GM23338 (cell line): Measurements from ENCODE around the gene ZNF76. TPM values are rescaled to one million over a fixed set of nuclear protein-coding genes. Genes with fewer than 3 reads are reported as not detected.

ENCODE experiments used
- ATAC-seq: fragments of 200-7000 bp; cut with Tn5 transposase; 3 replicates; pipeline ENCODE4 v1.9.1; 2020
- DNase-seq: peaks from one replicate; pipeline ENCODE4 v3.0.0-alpha.2; 2015; ENCODE audit warnings: low spot score
- H2AFZ ChIP-seq: fragments of 200-600 bp; sonication (generic); 2 replicates; pipeline ENCODE4 v1.8.0; 2016; ENCODE audit warnings: antibody characterized with exemption, mild to moderate bottlenecking, moderate library complexity
- H3F3A ChIP-seq: fragments of 200-600 bp; sonication (generic); replicated peaks from 2 replicates; pipeline ENCODE4 v1.8.0; 2017; ENCODE audit warnings: antibody characterized with exemption, mixed run types, low read depth
- H3K27ac ChIP-seq: fragments of 200-600 bp; sonication (generic); 2 replicates; pipeline ENCODE4 v1.6.1; 2016; ENCODE audit warnings: low read depth
- H3K27me3 ChIP-seq: fragments of 200-600 bp; sonication (generic); 2 replicates; pipeline ENCODE4 v1.8.0; 2016; ENCODE audit warnings: mild to moderate bottlenecking, mixed run types, moderate library complexity; ENCODE audit not compliant: insufficient read depth
- H3K36me3 ChIP-seq: fragments of 200-600 bp; sonication (generic); 2 replicates; pipeline ENCODE4 v1.8.0; 2016; ENCODE audit warnings: mild to moderate bottlenecking; ENCODE audit not compliant: insufficient read depth
- H3K4me1 ChIP-seq: fragments of 200-600 bp; sonication (generic); 2 replicates; pipeline ENCODE4 v1.8.0; 2016; ENCODE audit warnings: mild to moderate bottlenecking, moderate library complexity; ENCODE audit not compliant: insufficient read depth
- H3K4me2 ChIP-seq: fragments of 200-600 bp; sonication (generic); 2 replicates; pipeline ENCODE4 v1.7.1; 2017; ENCODE audit warnings: mixed run types
- H3K4me3 ChIP-seq: fragments of 200-600 bp; sonication (generic); 2 replicates; pipeline ENCODE4 v1.6.1; 2016; ENCODE audit warnings: mixed run types
- H3K79me2 ChIP-seq: fragments of 200-600 bp; sonication (generic); replicated peaks from 2 replicates; pipeline ENCODE4 v1.8.0; 2017; ENCODE audit warnings: mild to moderate bottlenecking; ENCODE audit not compliant: insufficient read depth
- H3K9me2 ChIP-seq: fragments of 200-600 bp; sonication (generic); 2 replicates; pipeline ENCODE4 v1.8.0; 2017; ENCODE audit not compliant: insufficient read depth
- H4K20me1 ChIP-seq: fragments of 200-600 bp; sonication (generic); replicated peaks from 2 replicates; pipeline ENCODE4 v1.8.0; 2017; ENCODE audit warnings: mild to moderate bottlenecking; ENCODE audit not compliant: insufficient read depth
- H3K27ac Mint-ChIP-seq: 2 replicates; pipeline ENCODE4 v1.8.0; 2020; ENCODE audit warnings: inconsistent platforms, mild to moderate bottlenecking, moderate library complexity, mixed read lengths
- H3K27me3 Mint-ChIP-seq: 3 replicates; pipeline ENCODE4 v1.8.0; 2022; ENCODE audit warnings: low read depth, mild to moderate bottlenecking, moderate library complexity, mixed read lengths, inconsistent platforms; ENCODE audit not compliant: insufficient read depth, poor library complexity
- H3K36me3 Mint-ChIP-seq: 3 replicates; pipeline ENCODE4 v1.8.0; 2021; ENCODE audit warnings: low read depth, mild to moderate bottlenecking, inconsistent platforms, moderate library complexity, mixed read lengths
- H3K4me1 Mint-ChIP-seq: 3 replicates; pipeline ENCODE4 v1.8.0; 2020; ENCODE audit warnings: mild to moderate bottlenecking, inconsistent platforms, mixed read lengths
- H3K4me3 Mint-ChIP-seq: 3 replicates; pipeline ENCODE4 v1.8.0; 2021; ENCODE audit warnings: moderate library complexity, mild to moderate bottlenecking, inconsistent platforms, mixed read lengths
- H3K9me3 Mint-ChIP-seq: 3 replicates; pipeline ENCODE4 v1.8.0; 2020; ENCODE audit warnings: moderate library complexity, mild to moderate bottlenecking, inconsistent platforms, mixed read lengths
- CREB1 ChIP-seq: fragments of 250-450 bp; sonication (Bioruptor Pico); IDR thresholded peaks from 2 replicates; pipeline ENCODE4 v1.5.0; 2020; ENCODE audit warnings: low read depth, mild to moderate bottlenecking, moderate library complexity
- EZH2 ChIP-seq: fragments of 200-600 bp; sonication (generic); IDR thresholded peaks from one replicate; pipeline ENCODE4 v1.8.0; 2017; ENCODE audit warnings: antibody characterized with exemption, mild to moderate bottlenecking, low read depth; ENCODE audit not compliant: unreplicated experiment
- EZH2phosphoT487 ChIP-seq: fragments of 200-600 bp; sonication (generic); IDR thresholded peaks from one replicate; pipeline ENCODE4 v1.8.1; 2018; ENCODE audit warnings: antibody characterized with exemption; ENCODE audit not compliant: unreplicated experiment
- JUNB ChIP-seq: IDR thresholded peaks from one replicate; pipeline ENCODE4 v1.6.1; 2016; ENCODE audit warnings: antibody characterized with exemption; ENCODE audit not compliant: unreplicated experiment
- NANOG ChIP-seq: IDR thresholded peaks from 2 replicates; pipeline ENCODE4 v1.6.1; 2016; ENCODE audit warnings: antibody characterized with exemption, borderline replicate concordance
- POLR2AphosphoS5 ChIP-seq: IDR thresholded peaks from 2 replicates; pipeline ENCODE4 v1.6.1; 2016; ENCODE audit warnings: antibody characterized with exemption, low read depth
- STAT1 ChIP-seq: IDR thresholded peaks from one replicate; pipeline ENCODE4 v1.6.1; 2016; ENCODE audit warnings: antibody characterized with exemption; ENCODE audit not compliant: unreplicated experiment
- ZNF114 ChIP-seq: fragments of 250-450 bp; sonication (Bioruptor Pico); IDR thresholded peaks from 2 replicates; pipeline ENCODE4 v1.5.0; 2020; ENCODE audit warnings: mild to moderate bottlenecking, moderate library complexity
- ZNF331 ChIP-seq: fragments of 250-450 bp; sonication (Bioruptor Pico); IDR thresholded peaks from 2 replicates; pipeline ENCODE4 v1.5.0; 2020; ENCODE audit warnings: low read depth, mild to moderate bottlenecking, moderate library complexity
- polyA plus RNA-seq: library from polyadenylated mRNA; unstranded; fragments of >200 nt; fragmentation: Nextera tagmentation; extraction: Ambion mirVana; gene quantifications from 2 replicates; pipeline ENCODE4 v1.2.1, GENCODE V29; 2016
- total RNA-seq: library from RNA; depleted of rRNA; stranded (reverse); fragments of >200 nt; shearing (Covaris generic); gene quantifications from 2 replicates; pipeline ENCODE4 v1.2.3, GENCODE V29; 2014
- TF ChIP-seq, protein P1 (sequence below): IDR thresholded peaks from 2 replicates; pipeline ENCODE4 v1.6.1; 2016; ENCODE audit warnings: antibody characterized with exemption
- TF ChIP-seq, protein P2 (sequence below): IDR thresholded peaks from one replicate; pipeline ENCODE4 v1.6.1; 2018; ENCODE audit warnings: antibody characterized with exemption; ENCODE audit not compliant: unreplicated experiment
- TF ChIP-seq, protein P3 (sequence below), 2 experiments: fragments of 200-600 bp in 1 of 2; sonication (generic) in 1 of 2; conservative IDR thresholded peaks; 2 replicates each; pipeline versions ENCODE4 v1.5.1 to v1.6.1; 2016 to 2017; ENCODE audit warnings: antibody characterized with exemption in 2 of 2, low read depth in 2 of 2, mild to moderate bottlenecking in 2 of 2, moderate library complexity in 1 of 2

The ZNF76 gene
- total and polyA plus RNA-seq, 2 experiments from 2014 or later = 12.5 to 18.8 TPM

DNA sequence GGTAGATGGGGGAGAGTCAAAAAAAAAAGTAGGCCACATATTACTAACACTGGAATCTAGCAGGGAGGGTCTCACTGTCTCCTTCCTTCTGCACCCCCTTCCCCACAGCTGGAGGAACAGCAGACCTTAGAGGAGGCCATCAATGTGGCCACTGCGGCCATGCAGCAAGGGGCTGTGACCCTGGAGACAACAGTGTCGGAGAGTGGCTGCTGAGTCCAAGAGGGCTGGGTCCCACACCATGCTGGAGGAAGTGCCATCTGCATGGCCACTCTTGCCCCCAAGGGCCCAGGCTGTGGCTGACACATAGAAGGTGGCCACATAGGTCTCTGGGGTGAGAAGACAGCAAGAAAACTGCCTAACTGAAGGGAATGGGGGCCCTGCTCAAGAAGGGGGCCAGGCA is 35.5 kb downstream of the ZNF76 start:
- H3K4me2 ChIP-seq = no peak overlapping the region
- Mint-ChIP-seq H3K27ac (no peak overlapping the region), H3K4me3 (no peak overlapping the region), H3K27me3 (peaks cover 15% of the 10 kb centered on the region), H3K9me3 (no peaks in the 10 kb centered on the region; the same call in 2 of the 3 replicates), H3K36me3 (peaks cover 11% of the 10 kb centered on the region), H3K4me1 (peaks cover 25% of the 10 kb centered on the region)
- no peak overlapping the region for H3K4me3 ChIP-seq
- H2AFZ ChIP-seq = no peak overlapping the region
- H3K79me2 ChIP-seq = no peaks in the 10 kb centered on the region
- no peaks in the 10 kb centered on the region for H4K20me1 ChIP-seq
- H3K36me3 ChIP-seq = no peaks in the 10 kb centered on the region; the same call in 1 of the 2 replicates
- H3K27me3 ChIP-seq = no peaks in the 10 kb centered on the region
- ATAC-seq (no peak), DNase-seq (no peak)
- no peaks in the 10 kb centered on the region for H3K9me2 ChIP-seq
- H3F3A ChIP-seq = no peaks in the 10 kb centered on the region
- H3K4me1 ChIP-seq = peaks cover 19% of the 10 kb centered on the region
- no peak overlapping the region for H3K27ac ChIP-seq
- TF ChIP-seq, protein P1, sequence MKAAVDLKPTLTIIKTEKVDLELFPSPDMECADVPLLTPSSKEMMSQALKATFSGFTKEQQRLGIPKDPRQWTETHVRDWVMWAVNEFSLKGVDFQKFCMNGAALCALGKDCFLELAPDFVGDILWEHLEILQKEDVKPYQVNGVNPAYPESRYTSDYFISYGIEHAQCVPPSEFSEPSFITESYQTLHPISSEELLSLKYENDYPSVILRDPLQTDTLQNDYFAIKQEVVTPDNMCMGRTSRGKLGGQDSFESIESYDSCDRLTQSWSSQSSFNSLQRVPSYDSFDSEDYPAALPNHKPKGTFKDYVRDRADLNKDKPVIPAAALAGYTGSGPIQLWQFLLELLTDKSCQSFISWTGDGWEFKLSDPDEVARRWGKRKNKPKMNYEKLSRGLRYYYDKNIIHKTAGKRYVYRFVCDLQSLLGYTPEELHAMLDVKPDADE = no peak
- no peak for TF ChIP-seq JUNB

GRCh38 chr6:35295521-35296315 is 36.2 kb downstream of the ZNF76 start:
- H3K27me3 ChIP-seq = no peaks in the 10 kb centered on the region
- Mint-ChIP-seq H3K36me3 (peaks cover 14% of the 10 kb centered on the region), H3K4me3 (no peak overlapping the region), H3K27ac (no peak overlapping the region), H3K9me3 (no peaks in the 10 kb centered on the region; the same call in 2 of the 3 replicates), H3K4me1 (peaks cover 25% of the 10 kb centered on the region), H3K27me3 (peaks cover 15% of the 10 kb centered on the region)
- ATAC-seq (no peak), DNase-seq (no peak)
- no peaks in the 10 kb centered on the region for H3F3A ChIP-seq
- no peaks in the 10 kb centered on the region; the same call in 1 of the 2 replicates for H3K36me3 ChIP-seq
- H3K4me1 ChIP-seq = peaks cover 19% of the 10 kb centered on the region
- H4K20me1 ChIP-seq = no peaks in the 10 kb centered on the region
- H3K9me2 ChIP-seq = no peaks in the 10 kb centered on the region
- H3K4me3 ChIP-seq = no peak overlapping the region
- no peak overlapping the region for H2AFZ ChIP-seq
- H3K27ac ChIP-seq = no peak overlapping the region
- no peaks in the 10 kb centered on the region for H3K79me2 ChIP-seq
- no peak overlapping the region for H3K4me2 ChIP-seq
- TF ChIP-seq POLR2AphosphoS5 = no peak
- no peak for TF ChIP-seq ZNF331
- TF ChIP-seq JUNB = no peak
- TF ChIP-seq, protein P2, sequence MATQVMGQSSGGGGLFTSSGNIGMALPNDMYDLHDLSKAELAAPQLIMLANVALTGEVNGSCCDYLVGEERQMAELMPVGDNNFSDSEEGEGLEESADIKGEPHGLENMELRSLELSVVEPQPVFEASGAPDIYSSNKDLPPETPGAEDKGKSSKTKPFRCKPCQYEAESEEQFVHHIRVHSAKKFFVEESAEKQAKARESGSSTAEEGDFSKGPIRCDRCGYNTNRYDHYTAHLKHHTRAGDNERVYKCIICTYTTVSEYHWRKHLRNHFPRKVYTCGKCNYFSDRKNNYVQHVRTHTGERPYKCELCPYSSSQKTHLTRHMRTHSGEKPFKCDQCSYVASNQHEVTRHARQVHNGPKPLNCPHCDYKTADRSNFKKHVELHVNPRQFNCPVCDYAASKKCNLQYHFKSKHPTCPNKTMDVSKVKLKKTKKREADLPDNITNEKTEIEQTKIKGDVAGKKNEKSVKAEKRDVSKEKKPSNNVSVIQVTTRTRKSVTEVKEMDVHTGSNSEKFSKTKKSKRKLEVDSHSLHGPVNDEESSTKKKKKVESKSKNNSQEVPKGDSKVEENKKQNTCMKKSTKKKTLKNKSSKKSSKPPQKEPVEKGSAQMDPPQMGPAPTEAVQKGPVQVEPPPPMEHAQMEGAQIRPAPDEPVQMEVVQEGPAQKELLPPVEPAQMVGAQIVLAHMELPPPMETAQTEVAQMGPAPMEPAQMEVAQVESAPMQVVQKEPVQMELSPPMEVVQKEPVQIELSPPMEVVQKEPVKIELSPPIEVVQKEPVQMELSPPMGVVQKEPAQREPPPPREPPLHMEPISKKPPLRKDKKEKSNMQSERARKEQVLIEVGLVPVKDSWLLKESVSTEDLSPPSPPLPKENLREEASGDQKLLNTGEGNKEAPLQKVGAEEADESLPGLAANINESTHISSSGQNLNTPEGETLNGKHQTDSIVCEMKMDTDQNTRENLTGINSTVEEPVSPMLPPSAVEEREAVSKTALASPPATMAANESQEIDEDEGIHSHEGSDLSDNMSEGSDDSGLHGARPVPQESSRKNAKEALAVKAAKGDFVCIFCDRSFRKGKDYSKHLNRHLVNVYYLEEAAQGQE = no peak
- no peak for TF ChIP-seq EZH2phosphoT487
- no peak for TF ChIP-seq ZNF114 (CRISPR knock-in tag)
- TF ChIP-seq, protein P3, sequence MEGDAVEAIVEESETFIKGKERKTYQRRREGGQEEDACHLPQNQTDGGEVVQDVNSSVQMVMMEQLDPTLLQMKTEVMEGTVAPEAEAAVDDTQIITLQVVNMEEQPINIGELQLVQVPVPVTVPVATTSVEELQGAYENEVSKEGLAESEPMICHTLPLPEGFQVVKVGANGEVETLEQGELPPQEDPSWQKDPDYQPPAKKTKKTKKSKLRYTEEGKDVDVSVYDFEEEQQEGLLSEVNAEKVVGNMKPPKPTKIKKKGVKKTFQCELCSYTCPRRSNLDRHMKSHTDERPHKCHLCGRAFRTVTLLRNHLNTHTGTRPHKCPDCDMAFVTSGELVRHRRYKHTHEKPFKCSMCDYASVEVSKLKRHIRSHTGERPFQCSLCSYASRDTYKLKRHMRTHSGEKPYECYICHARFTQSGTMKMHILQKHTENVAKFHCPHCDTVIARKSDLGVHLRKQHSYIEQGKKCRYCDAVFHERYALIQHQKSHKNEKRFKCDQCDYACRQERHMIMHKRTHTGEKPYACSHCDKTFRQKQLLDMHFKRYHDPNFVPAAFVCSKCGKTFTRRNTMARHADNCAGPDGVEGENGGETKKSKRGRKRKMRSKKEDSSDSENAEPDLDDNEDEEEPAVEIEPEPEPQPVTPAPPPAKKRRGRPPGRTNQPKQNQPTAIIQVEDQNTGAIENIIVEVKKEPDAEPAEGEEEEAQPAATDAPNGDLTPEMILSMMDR (conservative IDR thresholded peaks at IDR 0.05; ENCODE audit: low read depth in 2 of 2) = no peak
- no peak for TF ChIP-seq EZH2
- TF ChIP-seq STAT1 = no peak
- no peak for TF ChIP-seq NANOG
- no peak for TF ChIP-seq CREB1 (CRISPR knock-in tag)
